ENCODE results near the gene RALB. TPM values are rescaled to one million over a fixed set of nuclear protein-coding genes. Genes with fewer than 3 reads are reported as not detected.

The RALB gene
- total RNA-seq, 1 experiment from 2014 or later = 24.6 TPM

- Histone ChIP-seq H3K9me3 (ENCODE audit: control insufficient read depth, low read depth, low read length) (peaks cover 4% of the 10 kb centered on the region), H3K14ac (ENCODE audit: insufficient read depth, low read length) (no peak overlapping the region), H4K8ac (replicated peaks; ENCODE audit: insufficient read length, low read depth, low read length) (no peak overlapping the region), H2AFZ (ENCODE audit: low read length) (no peak overlapping the region), H3K56ac (ENCODE audit: insufficient read length, low read depth, low read length) (no peak overlapping the region), H2BK5ac (ENCODE audit: insufficient read length, low read length) (no peak overlapping the region), H4K20me1 (ENCODE audit: control insufficient read depth, insufficient read depth, insufficient read length) (peaks cover 5% of the 10 kb centered on the region), H4K91ac (ENCODE audit: insufficient read length, low read depth, low read length) (no peak overlapping the region), H2AK5ac (ENCODE audit: insufficient read length, low read length) (no peak overlapping the region), H3K23ac (ENCODE audit: insufficient read length, low read depth, low read length) (no peak overlapping the region), H2BK12ac (ENCODE audit: insufficient read length, low read depth, low read length) (no peak overlapping the region), H3K27ac (ENCODE audit: insufficient read length, low read depth, low read length) (no peak overlapping the region), H3K27me3 (ENCODE audit: insufficient read depth, low read length) (peaks cover 10% of the 10 kb centered on the region; the same call in 1 of the 2 replicates), H3K18ac (ENCODE audit: insufficient read length, low read depth, low read length) (no peak overlapping the region), H3K79me1 (ENCODE audit: insufficient read depth, low read depth, low read length, poor library complexity, severe bottlenecking) (no peaks in the 10 kb centered on the region), H2BK15ac (ENCODE audit: low read depth, low read length) (no peak overlapping the region), H3K79me2 (ENCODE audit: insufficient read depth, low read length) (no peaks in the 10 kb centered on the region; the same call in 1 of the 2 replicates), H4K5ac (ENCODE audit: insufficient read length, low read depth, low read length) (no peak overlapping the region), H3K9ac (ENCODE audit: extremely low read depth, insufficient read length, low read length) (no peak overlapping the region), H2BK20ac (ENCODE audit: low read depth, low read length, poor library complexity, severe bottlenecking) (no peak overlapping the region), H3K23me2 (ENCODE audit: insufficient read length, low read depth, low read length, poor library complexity, severe bottlenecking) (no peaks in the 10 kb centered on the region), H3K4me2 (ENCODE audit: insufficient read depth, insufficient read length, low read length) (no peak overlapping the region), H3K4ac (ENCODE audit: low read depth, low read length) (no peak overlapping the region), H3T11ph (ENCODE audit: low read length) (no peak overlapping the region), H3K4me1 (ENCODE audit: insufficient read depth, low read length) (no peaks in the 10 kb centered on the region), H2BK120ac (ENCODE audit: low read depth, low read length, poor library complexity, severe bottlenecking) (no peak overlapping the region)
- Mint-ChIP-seq H3K9me3 (peaks cover 6 to 9% of the 10 kb centered on the region in 2 experiments), H3K4me1 (peaks cover 23 to 30% of the 10 kb centered on the region in 2 experiments), H3K4me3 (peak overlapping the region; percentile 15 to 78; a peak in 4 of 5 replicates), H3K27me3 (ENCODE audit: low read depth) (peaks cover 44% of the 10 kb centered on the region), H3K36me3 (ENCODE audit: insufficient read depth in 1 of 3, low read depth in 3 of 3) (peaks cover 10 to 25% (median 23%) of the 10 kb centered on the region in 3 experiments), H3K27ac (no peak overlapping the region)
- WGBS (ENCODE audit: extremely low coverage, insufficient read length, low lambda C conversion rate) = no CpG with 5 or more reads among the region's 8 CpGs
- peak; percentile 10 for DNase-seq
- TF ChIP-seq CTCF (conservative IDR thresholded peaks at IDR 0.05) = no peak
These were observed 31.0 kb upstream of the RALB start for GRCh38 chr2:120221616-120222015.

Measured in H9 (cell line).